Stimulated activated CD4-positive, alpha-beta T cell treated with anti-CD3 and anti-CD28 coated beads, Interleukin-12 subunit alpha, Interleukin-12 subunit beta, amount 100 ng/mL, for 4 hours (primary cell): ENCODE measurements around the gene ESPN.
A peak's percentile ranks its signal among the peaks of the same experiment; 100 is the strongest.
"Not testable (repeated sequence)": the region's sequence is repeated elsewhere in the genome, so short reads cannot be mapped to it uniquely, and the experiment has no call there.

ENCODE experiments used
- DNase-seq: peaks from one replicate; pipeline ENCODE4 v3.0.0-alpha.2; 2020

The ESPN gene

DNA sequence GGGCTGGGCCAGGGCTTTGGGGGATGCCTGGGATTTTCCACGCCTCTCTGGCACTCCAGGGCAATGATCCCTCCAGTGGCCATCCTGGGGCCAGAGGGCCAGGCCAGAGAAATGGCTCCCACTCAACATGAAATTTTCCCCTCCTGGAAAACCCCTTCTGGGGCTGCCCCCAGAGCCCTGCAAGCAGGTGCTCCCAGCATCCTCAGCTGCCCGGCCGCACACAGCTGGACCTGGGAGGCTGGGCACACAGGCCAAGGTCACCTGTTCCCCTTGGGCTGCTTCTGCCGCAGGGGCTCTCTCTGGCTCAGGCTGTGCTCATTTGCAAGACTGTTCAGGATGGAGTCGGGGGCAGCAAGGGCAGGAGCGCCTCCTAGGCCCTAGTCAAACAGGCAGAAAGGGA lies 3.9 kb downstream of the ESPN start:
- DNase-seq = not testable (repeated sequence)

DNA sequence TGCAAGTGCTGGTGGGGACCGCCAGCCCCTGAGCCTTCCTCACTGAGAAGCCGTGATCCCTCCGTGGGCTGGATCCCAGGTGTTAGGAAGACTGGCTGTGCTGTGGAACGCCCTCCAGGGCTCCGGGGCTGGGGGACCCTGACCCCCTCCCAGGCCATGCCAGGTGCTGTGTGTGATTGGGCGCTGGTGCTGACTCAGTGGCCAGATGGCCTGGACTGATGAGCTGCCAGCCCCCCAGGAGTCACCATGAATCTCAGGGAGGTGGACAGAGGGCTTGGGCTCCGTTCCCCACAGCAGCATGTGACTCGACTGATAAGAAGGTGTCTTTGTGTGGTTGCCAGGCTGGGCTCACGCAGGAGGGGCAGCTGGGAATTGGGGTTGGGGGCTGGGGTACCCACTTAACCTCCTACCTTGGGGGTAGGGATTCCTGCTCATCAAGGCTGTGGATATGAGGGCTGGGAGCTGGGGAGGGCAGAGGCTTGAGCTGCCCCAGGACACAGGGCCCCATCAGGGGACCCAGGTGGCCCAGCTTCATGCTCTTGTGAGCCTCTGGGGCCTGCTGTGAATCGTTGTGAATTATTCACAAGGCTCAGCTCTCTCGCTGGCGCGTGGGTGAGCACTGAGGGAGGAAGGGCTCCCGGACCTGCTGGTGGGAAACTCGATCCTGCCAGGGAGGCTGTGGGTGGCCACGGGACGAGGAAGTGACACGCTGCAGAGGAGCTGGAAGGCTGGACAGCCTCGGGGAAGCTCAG lies 5.3 kb downstream of the ESPN start:
- not testable (repeated sequence) for DNase-seq

DNA sequence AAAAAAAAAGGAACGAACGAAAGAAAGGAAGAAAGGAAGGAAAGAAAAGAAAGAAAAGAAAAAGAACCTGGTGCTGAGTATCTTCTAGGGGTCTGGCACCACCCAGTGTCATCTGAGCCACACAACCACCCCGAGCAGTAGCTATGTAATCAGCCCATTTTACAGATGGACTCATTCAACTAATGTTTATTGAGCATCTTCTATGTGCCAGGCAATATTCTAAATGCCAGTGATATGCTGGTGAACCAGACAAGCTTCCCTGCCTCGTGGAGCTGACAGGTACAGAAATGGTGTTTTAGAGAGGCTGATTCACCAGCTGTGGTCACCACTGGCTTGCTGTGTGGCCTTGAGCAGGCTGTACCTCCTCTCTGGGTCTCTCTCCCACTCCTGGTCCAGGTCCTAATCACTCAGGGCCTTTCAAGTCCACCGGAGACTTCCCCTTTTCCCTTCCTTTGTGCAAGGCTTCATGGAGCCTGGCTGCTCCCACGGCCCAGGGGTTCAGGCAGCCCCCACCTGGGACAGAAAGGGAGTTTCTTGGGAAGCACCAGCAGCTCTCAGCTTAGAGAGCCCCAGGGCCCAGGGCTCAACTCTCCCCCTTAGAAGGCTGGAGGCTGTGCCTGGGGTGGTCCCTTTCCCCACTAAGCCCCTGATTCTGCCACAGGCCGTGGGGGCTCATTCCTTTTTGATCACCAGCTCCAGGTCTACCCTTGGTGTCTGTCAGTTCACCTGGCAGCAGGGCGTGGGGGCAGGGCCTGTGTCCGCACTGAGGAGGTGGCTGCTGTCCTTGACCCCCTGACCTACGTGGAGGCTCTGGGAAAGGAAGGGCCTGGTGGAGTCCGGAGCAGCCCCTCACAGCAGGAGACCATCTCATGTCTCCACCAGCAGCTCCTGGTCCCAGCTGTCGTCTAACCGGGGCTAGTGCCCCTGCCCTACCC lies 7.3 kb downstream of the ESPN start:
- not testable (repeated sequence) for DNase-seq

DNA sequence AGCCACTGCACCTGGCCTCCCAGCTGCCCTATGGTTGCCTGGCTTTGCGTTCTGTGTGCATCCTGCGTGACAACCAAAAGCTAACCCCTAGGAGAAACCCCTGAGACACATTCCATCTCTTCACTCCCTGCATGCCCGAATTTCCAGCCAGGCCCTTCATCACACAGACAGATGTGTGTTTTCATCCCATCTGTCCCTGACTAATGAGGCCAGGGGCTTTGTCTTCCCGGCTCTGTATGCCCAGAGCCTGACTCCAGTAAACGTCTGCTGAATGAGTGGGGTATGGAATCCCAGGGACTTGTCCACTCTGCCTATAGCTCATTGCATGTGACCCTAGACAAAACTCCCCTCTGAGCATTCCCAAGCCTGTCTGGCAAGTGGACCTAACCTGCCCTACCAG lies 9.6 kb downstream of the ESPN start:
- no peak for DNase-seq

DNA sequence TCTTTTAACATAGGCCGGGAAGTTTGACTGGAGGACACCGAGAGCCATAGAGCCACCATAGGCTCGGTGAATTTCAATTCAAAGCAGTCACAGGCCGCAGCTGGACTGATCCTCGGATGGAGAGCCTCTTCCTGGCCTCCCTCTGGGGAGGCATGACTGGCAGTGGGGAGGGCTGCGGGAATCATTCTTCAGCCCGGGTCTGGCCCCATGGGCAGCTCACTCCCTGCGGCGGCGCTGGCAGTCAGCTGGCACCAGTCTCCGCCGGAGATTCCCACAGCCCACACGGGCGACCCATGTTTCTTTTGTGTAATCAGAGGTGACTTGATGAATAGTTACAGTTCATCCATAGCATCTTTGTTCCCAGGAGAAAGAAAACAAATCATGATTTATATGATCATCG lies 10.6 kb downstream of the ESPN start:
- no peak for DNase-seq

DNA sequence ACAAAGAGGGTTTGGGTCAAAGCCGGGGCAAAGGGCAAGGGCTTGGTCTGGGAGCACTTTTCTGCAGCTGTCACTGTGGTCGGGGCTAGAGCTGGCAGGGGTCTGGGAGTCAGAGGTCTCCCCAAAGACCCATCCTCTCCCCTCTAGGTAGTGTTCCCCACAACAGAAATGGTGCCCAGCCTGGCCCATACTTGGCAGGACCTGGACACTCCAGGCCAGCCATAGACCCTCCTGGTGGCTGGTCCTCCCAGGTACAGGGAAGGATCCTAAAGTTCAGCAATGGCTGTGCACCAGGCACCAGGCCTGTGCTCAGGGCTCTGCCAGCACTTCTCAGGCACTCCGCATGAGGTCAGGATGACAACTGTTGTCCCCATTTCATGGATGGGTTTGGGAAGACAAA lies 11.0 kb downstream of the ESPN start:
- DNase-seq = no peak

DNA sequence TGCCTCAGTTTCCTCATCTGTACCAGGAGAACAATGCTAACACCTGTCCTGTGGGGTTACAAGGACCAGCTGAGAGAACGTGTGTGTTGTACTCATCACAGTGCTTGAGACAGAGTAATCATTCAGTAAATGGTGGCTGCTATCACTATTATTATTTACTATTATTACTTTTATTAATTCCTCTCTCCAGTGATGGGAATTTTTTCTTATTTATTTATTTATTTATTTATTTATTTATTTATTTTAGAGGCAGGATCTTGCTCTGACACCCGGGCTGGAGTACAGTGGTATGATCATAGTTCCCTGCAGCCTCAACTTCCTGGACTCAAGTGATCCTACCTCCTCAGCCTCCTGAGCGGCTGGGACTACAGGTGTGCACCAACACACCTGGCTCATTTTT lies 11.7 kb downstream of the ESPN start:
- not testable (repeated sequence) for DNase-seq

DNA sequence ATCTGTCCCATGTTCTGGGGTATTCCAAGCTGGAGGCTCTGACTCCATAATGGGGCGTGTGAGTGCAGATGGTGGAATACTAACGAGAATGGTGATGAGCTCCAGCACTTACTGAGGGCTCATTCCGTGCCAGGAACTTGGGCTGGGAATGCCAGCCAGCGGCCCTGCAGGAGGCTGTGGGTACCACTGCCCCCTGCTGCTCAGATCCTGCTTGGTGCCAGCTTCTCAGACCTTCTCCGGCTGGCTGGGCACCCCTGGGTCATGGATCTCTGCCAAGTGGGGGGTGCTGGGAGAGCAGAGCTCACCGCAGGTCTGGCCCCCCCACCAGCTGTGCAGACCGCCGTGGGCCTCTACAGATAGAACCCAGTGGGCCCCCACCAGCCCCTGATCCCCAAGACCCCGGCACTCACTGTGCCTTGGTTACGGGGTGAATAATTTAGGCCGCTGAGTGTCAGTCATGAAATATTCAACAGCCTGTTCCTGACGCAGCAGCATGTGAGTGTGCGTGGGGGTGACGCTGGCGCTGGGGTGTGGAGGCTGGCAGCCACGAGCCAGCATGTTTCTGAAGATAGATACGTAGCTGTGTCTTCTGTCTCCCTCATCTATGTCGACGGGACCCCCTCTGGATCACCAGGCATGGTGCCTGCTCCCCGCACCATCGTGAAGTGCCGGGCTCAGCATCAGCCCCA lies 12.6 kb downstream of the ESPN start:
- not testable (repeated sequence) for DNase-seq

DNA sequence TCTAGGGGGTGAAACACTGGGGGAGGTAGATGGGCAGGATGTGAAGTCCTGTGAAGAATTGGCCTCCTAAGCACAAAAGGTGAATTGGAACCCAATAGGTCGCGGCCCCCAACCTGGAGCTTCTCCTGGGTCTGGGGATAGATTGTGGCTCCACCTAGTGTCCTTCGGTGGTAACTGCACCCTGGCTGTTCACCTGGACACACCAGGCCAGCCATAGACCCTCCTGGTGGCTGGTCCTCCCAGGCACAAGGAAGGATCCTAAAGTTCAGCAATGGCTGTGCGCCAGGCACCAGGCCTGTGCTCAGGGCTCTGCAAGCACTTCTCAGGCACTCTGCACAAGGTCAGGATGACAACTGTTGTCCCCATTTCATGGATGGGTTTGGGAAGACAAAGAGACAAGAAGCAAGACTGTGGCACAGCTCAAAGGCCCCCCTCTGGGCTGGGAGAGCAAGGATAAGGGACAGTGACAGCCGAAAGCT lies 13.5 kb downstream of the ESPN start:
- DNase-seq = peak; percentile 68

DNA sequence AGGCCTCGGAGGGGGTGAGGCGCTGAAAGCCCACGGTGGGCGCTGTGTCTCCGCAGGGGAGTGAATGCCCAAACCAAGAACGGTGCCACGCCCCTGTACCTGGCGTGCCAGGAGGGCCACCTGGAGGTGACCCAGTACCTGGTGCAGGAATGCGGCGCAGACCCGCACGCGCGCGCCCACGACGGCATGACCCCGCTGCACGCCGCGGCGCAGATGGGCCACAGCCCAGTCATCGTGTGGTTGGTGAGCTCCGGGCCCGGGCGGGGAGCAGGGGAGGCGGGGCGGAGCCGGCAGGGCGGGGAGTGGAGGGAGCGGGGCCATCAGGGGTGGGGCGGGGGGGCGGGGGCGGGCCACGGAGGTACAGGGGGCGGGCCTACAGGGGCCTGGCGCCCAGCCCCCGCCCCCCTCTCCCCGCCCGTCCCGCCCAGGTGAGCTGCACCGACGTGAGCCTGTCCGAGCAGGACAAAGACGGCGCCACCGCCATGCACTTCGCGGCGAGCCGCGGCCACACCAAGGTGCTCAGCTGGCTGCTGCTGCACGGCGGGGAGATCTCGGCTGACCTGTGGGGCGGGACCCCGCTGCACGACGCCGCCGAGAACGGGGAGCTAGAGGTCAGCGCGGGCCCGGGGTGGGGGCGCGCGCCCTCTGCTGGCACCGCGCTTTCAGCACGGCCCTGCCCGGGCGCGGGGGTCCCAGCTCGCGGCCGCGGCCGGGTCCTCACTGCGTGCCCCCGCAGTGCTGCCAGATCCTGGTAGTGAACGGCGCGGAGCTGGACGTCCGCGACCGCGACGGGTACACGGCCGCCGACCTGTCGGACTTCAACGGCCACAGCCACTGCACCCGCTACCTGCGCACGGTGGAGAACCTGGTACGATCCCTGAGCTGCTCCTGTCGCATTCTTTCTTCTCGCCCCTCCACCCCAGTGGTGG lies 15.9 kb downstream of the ESPN start:
- DNase-seq = peak; percentile 65

DNA sequence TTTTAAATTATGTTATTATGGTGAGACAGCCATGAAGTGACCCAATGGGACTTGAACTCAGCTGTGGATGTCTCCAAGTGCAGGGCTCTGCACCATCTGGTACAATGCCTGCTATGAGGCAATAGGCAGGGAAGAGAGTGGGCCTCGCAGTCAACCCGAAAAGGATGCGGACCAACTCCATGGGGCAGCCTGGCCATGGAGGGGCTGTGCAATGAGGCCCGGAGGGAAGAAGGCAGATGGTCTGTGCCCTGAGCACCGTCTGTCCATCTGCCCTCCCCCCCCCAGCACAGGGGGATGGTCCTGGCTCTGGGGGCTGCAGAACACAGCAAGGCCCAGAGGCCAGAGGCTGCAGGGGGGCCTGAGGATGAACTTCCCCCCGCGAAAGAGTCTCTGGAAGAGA lies 17.0 kb downstream of the ESPN start:
- no peak for DNase-seq

DNA sequence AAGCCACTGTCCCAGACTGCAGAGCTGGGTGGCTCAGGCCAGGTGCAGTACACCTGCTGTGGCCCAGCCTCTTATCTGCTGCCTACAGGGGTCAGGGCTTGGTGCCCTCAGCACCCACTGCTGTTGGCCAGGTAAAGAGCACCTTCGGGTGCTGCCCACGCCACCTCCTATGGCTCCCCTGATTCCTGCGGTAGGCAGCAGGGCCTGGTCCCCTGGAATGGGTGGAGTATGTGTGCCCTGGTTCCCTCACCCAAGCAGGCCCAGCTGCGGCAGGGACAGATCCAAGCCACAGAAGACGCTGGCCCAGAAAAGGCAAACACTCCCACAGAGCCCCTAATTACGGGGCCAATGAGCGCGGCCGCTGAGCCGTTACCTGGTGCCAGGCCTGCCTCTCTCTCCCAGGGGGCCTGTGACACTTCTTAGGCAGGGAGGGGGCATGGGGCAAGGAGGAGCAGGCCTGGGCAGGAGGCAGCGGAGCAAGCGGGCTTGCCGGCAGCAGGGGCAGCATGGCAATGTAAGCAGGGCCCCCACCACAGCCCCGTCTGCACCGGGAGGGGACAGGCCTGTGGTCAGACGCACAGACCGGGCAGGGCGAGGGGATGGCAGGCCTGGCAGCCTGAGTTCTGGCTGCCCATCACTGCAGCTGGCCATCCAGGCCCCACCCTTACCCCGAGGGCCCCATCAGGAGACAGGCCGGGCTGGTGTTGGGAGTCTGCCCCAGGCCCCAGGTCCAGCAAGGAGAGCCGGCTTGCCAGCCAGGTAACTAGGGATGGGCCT lies 19.0 kb downstream of the ESPN start:
- no peak for DNase-seq

DNA sequence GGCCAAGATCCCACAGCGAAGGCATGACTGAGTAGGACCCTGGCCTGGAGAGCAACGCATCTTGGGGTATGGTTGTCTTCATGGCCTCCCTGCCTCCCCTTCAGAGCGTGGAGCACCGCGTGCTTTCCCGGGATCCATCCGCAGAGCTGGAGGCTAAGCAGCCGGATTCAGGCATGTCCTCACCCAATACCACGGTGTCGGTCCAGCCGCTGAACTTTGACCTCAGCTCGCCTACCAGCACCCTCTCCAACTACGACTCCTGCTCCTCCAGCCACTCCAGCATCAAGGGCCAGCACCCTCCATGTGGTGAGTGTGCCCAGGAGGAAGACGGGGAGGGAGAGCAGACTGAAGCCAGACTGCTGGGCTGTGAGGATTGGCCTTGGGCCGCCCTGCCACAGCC lies 19.8 kb downstream of the ESPN start:
- DNase-seq = no peak

DNA sequence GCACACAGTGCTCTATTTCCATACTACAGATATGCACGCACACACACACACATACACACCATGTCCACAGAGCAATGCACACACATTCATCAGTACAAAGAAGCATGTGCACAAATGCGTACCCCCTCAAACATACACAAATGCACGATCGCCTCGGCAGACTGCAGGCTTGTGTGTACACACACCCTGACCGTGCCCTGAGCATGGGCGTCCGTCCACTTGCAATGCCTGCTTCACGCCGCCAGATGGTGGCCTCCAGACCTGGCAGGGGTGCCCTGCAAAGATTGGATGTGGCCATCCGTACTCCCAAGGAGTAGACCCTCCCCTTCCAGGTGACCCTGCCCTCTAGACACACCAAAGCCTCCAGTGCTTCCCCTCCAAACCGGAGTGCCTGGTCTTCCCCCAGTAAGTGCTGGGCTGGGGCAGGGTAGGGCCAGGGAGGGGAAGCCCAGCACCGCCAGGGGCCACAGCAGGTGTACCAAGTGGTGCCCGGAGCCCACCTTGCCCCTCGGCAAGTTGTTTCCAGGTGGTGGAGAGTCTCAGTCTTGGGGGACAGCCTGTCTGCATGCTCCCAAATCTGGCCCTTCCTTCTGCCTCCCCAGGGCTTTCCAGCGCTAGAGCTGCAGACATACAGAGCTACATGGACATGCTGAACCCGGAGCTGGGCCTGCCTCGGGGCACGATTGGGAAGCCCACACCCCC lies 20.6 kb downstream of the ESPN start:
- no peak for DNase-seq

DNA sequence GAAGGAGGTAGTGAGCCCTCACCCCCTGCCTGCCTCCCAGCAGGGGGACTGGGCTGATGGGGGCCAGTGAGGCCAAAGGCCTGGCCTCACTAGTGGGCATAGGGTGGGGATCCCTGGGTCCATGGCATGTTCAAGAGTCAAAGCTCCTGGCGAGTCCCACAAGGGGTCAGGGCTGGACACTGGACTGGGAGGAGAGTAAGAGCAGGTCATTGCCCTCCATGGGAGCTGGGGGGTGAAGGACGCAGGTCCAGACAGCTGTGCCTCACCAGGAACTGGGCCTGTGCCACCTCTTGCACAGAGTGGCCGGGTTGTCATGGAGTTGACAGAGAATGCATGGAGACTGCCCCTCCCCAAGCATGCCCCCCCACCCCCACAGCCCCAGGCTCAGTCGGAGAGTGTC lies 21.4 kb downstream of the ESPN start:
- DNase-seq = not testable (repeated sequence)

DNA sequence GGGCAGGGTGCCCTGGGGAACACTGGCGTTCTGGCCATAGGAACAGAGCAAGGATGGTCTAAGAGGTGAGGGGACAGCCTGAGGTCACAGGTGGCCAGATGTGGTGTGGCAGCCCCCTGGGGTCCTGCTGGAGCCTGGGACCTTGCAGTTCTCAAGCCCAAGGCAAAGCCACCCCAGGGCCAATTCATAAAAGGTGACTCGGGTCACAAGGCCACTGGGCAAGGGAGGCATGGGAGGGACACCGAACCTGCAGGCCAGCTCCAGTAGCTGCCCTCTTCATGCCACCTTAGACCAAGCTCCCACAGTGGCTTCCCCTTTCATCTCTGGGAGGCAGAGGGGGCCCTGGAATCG lies 22.1 kb downstream of the ESPN start:
- DNase-seq = no peak

DNA sequence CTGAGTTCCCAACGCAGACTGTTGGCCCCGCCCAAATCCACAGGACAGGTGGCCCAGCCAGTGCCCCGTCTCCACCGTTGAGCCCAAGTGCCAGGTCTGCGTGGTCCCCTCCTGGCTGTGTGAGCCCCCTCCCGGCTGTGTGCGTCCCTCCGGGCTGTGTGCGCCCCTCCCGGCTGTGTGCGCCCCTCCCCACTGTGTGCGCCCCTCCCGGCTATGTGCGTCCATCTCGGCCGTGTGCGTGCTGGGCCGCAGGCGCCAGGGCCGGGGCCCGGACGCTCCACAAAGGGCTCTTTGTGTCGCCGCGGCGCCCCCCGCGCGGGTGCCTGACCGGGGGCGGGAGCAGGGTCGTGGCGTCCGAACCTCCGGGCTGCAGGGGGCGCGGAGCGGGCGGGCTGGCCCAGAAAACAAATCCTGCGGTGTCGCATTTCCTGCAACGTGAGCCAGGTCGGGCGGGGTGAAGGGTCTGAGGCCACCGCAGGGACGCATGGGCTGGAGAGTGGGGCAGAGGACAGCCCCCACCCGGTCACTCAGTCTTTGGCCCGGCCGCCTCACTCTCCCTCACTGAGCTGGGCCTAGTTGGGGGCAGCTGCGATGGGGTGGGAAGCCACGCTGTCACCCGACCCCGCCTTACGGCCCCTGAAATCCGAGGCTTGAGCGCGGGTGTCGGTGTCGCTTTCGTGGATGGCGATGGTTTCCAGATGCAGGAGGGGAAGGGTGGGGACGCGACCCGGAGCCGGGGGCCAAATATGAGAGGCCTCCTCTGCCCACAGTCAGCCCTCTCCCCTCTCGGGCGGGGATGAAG lies 22.6 kb downstream of the ESPN start:
- no peak for DNase-seq

DNA sequence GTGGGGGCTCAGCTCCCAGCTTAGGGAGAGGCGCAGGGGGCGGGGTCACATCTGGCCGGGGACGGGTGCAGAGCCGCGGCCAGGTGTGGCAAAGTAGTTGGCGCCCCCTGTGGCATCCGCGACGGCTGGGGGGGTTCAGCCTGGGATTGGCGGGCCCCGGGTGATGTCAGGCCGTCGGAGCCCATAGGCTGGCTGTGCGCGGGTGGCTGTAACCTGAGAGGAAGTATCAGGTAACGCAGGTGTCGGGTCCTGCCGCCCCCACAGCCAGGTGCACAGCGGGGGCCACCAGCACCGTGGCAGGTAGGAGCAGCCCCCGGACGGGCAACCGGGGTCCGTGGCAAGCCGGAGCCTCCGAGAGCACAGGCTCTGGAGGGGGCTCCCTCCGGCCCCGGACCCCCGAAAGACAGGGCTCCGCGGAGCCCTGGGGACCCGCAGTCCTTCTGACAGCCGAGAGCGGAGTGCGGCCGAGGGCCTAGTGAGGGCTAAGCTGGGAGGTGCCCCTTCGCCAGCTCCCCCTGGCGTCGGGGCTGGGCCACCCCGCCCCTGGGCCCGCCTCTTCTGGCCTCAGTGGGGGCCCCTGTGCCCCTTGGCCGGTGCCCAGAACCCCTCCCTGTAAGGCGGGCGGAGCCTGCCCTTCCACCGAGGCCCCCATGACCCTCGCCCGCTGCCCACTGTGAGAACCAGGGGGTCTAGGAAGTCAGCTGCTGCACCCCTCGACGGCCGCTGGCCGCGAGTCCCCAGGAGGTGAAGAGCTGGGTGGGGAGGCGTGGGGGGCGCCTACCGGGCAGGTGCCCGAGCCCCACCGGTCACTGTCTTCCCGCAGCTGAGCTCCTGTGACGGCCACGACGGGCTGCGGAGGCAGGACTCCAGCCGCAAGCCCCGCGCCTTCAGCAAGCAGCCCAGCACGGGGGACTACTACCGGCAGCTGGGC lies 23.5 kb downstream of the ESPN start:
- DNase-seq = no peak
